GM18502 (cell line): ENCODE results near the gene PLEKHA8.

Experiments used
- ATAC-seq: cut with Tn5 transposase; IDR thresholded peaks from one replicate; pipeline ENCODE4 v1.9.1; 2021; ENCODE audit warnings: mild to moderate bottlenecking; ENCODE audit not compliant: unreplicated experiment, poor library complexity

PLEKHA8 gene

GRCh38 chr7:30028216-30028748, at the start of gene PLEKHA8:
TSS of gene PLEKHA8 (plus strand) at chr7:30028412. CDS start at chr7:30028763, 351 bp downstream.
- ATAC-seq: peak; percentile 53

GRCh38 chr7:29980151-29980550, 48.1 kb upstream of the PLEKHA8 start:
- no peak for ATAC-seq

GRCh38 chr7:29987083-29987482, 41.1 kb upstream of the PLEKHA8 start:
- no peak for ATAC-seq

GRCh38 chr7:29987811-29988317, 40.3 kb upstream of the PLEKHA8 start:
- ATAC-seq: no peak

- peak; percentile 45 for ATAC-seq
These were observed 39.6 kb upstream of the PLEKHA8 start for GRCh38 chr7:29988424-29989256.

GRCh38 chr7:29989257-29989995, 38.8 kb upstream of the PLEKHA8 start, which contains the start of gene SCRN1:
TSS of gene SCRN1 (minus strand) at chr7:29989801. CDS start at chr7:29969067, 20,734 bp downstream.
- ATAC-seq: peak; percentile 42

- no peak for ATAC-seq
These were observed 37.3 kb upstream of the PLEKHA8 start for GRCh38 chr7:29990931-29991330.

- ATAC-seq: no peak
These were observed 36.3 kb upstream of the PLEKHA8 start for GRCh38 chr7:29991937-29992336.

GRCh38 chr7:29993140-29993539, 35.1 kb upstream of the PLEKHA8 start:
- no peak for ATAC-seq

- no peak for ATAC-seq
These were observed 32.6 kb upstream of the PLEKHA8 start for GRCh38 chr7:29995652-29996051.

- ATAC-seq: no peak
These were observed 31.9 kb upstream of the PLEKHA8 start for GRCh38 chr7:29996321-29996720.

- no peak for ATAC-seq
These were observed 29.7 kb upstream of the PLEKHA8 start for GRCh38 chr7:29998489-29998888.

- ATAC-seq: no peak
These were observed 26.2 kb upstream of the PLEKHA8 start for GRCh38 chr7:30001998-30002397.

GRCh38 chr7:30003098-30003497, 25.1 kb upstream of the PLEKHA8 start:
- ATAC-seq: no peak

- no peak for ATAC-seq
These were observed 22.7 kb upstream of the PLEKHA8 start for GRCh38 chr7:30005464-30005863.

- ATAC-seq: no peak
These were observed 18.2 kb upstream of the PLEKHA8 start for GRCh38 chr7:30010021-30010420.

GRCh38 chr7:30012757-30013156, 15.5 kb upstream of the PLEKHA8 start:
- ATAC-seq: no peak

- no peak for ATAC-seq
These were observed 9.8 kb upstream of the PLEKHA8 start for GRCh38 chr7:30018451-30018850.

- no peak for ATAC-seq
These were observed 8.8 kb upstream of the PLEKHA8 start for GRCh38 chr7:30019387-30019786.

- no peak for ATAC-seq
These were observed 8.3 kb upstream of the PLEKHA8 start for GRCh38 chr7:30019960-30020359.

GRCh38 chr7:30020535-30020934, 7.7 kb upstream of the PLEKHA8 start:
- no peak for ATAC-seq
